H1 (cell line): Measurements from ENCODE around the gene AMMECR1L. TPM values are rescaled to one million over a fixed set of nuclear protein-coding genes. Genes with fewer than 3 reads are reported as not detected.

Experiments used
- polyA plus RNA-seq, 7 experiments: library from polyadenylated mRNA; depleted of rRNA in 3 of 7; stranded (reverse) in 5 of 7; unstranded in 2 of 7; fragments of >200 nt in 5 of 7; fragments of 200-250 nt in 2 of 7; gene quantifications; 1 replicate in 5 of 7; 2 replicates in 1 of 7; 4 replicates in 1 of 7; pipeline versions ENCODE4 v1.2.1 to v1.2.3, GENCODE V29; 2011 to 2013; ENCODE audit warnings: missing spikeins in 2 of 7, mixed read lengths in 2 of 7
- total RNA-seq: library from RNA; stranded (reverse); fragmentation: NEBNext Ultra II Directional; extraction: Animal tissue kit (Norgen Biotek cat#: 25700); gene quantifications from 2 replicates; pipeline ENCODE4 v1.2.1, GENCODE V29; 2021
- TF ChIP-seq, protein P1 (sequence below): IDR thresholded peaks from 2 replicates; pipeline ENCODE4 v1.6.1; 2012; ENCODE audit warnings: inconsistent platforms

The AMMECR1L gene
- total and polyA plus RNA-seq, 2 of the 8 experiments (the other 6 are each of a cell fraction or from before 2014, with no cell fraction given): 10.1 to 18.8 TPM

DNA sequence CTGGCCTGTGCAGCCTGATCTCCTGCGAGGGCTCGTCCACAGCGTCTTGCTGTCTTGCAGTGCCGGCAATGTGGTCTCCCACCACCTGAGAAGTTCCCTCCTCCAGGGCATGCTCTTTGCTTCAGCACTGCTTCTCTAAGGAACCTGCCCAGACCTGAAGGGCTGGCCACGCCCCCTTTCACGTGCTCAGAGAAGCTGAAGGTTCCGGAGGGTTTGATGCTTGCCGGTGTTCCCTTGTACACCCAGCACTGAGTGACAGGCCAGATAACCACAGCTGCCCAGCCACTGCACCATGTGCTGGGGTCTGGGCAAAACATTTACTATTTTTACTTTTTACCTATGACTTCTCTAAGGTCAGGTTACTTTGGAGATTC, 26.1 kb downstream of the AMMECR1L start (continued):
- TF ChIP-seq, protein P1, sequence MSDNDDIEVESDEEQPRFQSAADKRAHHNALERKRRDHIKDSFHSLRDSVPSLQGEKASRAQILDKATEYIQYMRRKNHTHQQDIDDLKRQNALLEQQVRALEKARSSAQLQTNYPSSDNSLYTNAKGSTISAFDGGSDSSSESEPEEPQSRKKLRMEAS: peak; percentile 82
